ENCODE results near the gene ANO10. TPM values are rescaled to one million over a fixed set of nuclear protein-coding genes. Genes with fewer than 3 reads are reported as not detected.

The ANO10 gene
- total and polyA plus RNA-seq, 2 donors (not counting 1 experiment from before 2014, with no cell fraction given), result 1.9 to 10.6 TPM

DNA sequence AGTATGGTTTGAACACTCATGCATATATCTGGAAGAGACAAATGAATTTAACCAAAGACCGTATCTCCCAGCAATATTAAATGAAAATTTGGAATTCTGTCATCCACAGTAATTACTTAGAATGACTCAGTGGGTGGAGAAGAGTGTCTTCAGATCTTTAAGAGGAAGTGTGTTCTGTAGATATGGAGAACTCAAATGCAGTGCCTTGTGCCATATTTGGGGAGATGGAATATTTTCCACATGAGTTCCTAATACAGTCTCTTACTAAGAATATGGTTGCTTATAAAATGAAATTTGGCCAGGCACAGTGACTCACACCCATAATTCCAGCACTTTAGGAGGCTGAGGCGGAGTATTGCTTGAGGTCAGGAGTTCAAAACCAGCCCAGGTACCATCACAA lies 40.5 kb downstream of the ANO10 start:
- no peak for TF ChIP-seq EZH2 (IDR thresholded peaks at IDR 0.05; ENCODE audit: borderline replicate concordance, insufficient read depth, low read depth, low read length, poor library complexity, severe bottlenecking)
- TF ChIP-seq, protein P1, sequence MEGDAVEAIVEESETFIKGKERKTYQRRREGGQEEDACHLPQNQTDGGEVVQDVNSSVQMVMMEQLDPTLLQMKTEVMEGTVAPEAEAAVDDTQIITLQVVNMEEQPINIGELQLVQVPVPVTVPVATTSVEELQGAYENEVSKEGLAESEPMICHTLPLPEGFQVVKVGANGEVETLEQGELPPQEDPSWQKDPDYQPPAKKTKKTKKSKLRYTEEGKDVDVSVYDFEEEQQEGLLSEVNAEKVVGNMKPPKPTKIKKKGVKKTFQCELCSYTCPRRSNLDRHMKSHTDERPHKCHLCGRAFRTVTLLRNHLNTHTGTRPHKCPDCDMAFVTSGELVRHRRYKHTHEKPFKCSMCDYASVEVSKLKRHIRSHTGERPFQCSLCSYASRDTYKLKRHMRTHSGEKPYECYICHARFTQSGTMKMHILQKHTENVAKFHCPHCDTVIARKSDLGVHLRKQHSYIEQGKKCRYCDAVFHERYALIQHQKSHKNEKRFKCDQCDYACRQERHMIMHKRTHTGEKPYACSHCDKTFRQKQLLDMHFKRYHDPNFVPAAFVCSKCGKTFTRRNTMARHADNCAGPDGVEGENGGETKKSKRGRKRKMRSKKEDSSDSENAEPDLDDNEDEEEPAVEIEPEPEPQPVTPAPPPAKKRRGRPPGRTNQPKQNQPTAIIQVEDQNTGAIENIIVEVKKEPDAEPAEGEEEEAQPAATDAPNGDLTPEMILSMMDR (IDR thresholded peaks at IDR 0.05), result no peak
- ChIA-PET POLR2A (no interaction called here), CTCF (no interaction called here)
- no peak overlapping the region for H3K4me3 ChIP-seq (ENCODE audit: control extremely low read depth in 1 of 5, extremely low read depth in 1 of 5, insufficient read depth in 1 of 5, low read depth in 2 of 5, low read length in 4 of 5)
- H3K4me3 Mint-ChIP-seq, result no peak overlapping the region
- H3K27me3 Mint-ChIP-seq, result no peaks in the 10 kb centered on the region
- no peak overlapping the region for H3K27ac Mint-ChIP-seq
- no peak for DNase-seq
- no peaks in the 10 kb centered on the region for H3K9me3 Mint-ChIP-seq (ENCODE audit: insufficient read depth)
- intact Hi-C loops (cut with micrococcal nuclease), result no loop called here
- no peaks in the 10 kb centered on the region for H3K27me3 ChIP-seq (replicated peaks in 1 of 4; ENCODE audit: control extremely low read depth in 1 of 4, control insufficient read depth in 3 of 4, insufficient read depth in 4 of 4, low read length in 3 of 4)
- no peaks in the 10 kb centered on the region for H3K79me2 ChIP-seq (ENCODE audit: control insufficient read depth, insufficient read depth, low read length)
- H3K27ac ChIP-seq (ENCODE audit: low read length in 2 of 2), result no peak overlapping the region
- H3K9ac ChIP-seq (ENCODE audit: low read length), result no peak overlapping the region
- H3K9me3 ChIP-seq (ENCODE audit: control extremely low read depth in 1 of 3, control insufficient read depth in 2 of 3, insufficient read depth in 1 of 3, low read length in 2 of 3), result peaks cover 0 to 3% (median 0%) of the 10 kb centered on the region in 3 donors
- H3K4me1 ChIP-seq (ENCODE audit: control insufficient read depth in 2 of 2, insufficient read depth in 2 of 2, low read length in 2 of 2), result no peaks in the 10 kb centered on the region
- peaks cover 2% of the 10 kb centered on the region for H3K4me1 Mint-ChIP-seq
- no peak overlapping the region for H2AFZ ChIP-seq (ENCODE audit: insufficient read depth, low read depth, low read length, poor library complexity, severe bottlenecking)
- WGBS (ENCODE audit: insufficient coverage), result no CpG with 5 or more reads among the region's 2 CpGs
- H3K4me2 ChIP-seq (replicated peaks; ENCODE audit: low read depth, low read length, poor library complexity, severe bottlenecking), result no peak overlapping the region
- no peaks in the 10 kb centered on the region for H3K36me3 ChIP-seq (replicated peaks in 1 of 2; ENCODE audit: control extremely low read depth in 1 of 2, control insufficient read depth in 1 of 2, extremely low read depth in 1 of 2, insufficient read depth in 2 of 2, low read length in 1 of 2)
- H4K20me1 ChIP-seq (ENCODE audit: control insufficient read depth, insufficient read depth, low read length, poor library complexity, severe bottlenecking), result no peaks in the 10 kb centered on the region
- ATAC-seq (ENCODE audit: low read depth), result no peak

DNA sequence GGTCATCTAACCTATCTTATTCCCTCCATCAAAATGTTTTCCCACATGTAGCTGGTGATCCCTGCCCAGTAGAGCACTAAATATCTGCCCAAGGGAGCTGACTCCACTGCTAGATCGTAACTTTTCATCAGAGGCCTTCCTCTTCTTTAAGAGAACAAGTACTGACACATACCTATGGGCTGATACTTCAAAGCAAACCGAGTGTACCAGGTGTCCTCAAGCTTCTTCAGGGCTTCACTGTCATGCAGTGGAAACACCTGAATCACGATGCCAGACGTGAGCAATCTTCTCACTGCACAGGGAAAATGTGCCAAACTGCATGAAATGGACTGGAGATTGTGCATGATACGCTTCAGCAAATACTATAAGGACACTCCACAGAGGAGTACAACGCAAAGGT lies 41.6 kb downstream of the ANO10 start:
- H3K4me1 Mint-ChIP-seq, result peaks cover 2% of the 10 kb centered on the region
- no peak overlapping the region for H3K4me3 Mint-ChIP-seq
- H3K9me3 Mint-ChIP-seq (ENCODE audit: insufficient read depth), result no peaks in the 10 kb centered on the region
- TF ChIP-seq, protein P1 (IDR thresholded peaks at IDR 0.05), result no peak
- no peak for TF ChIP-seq EZH2 (IDR thresholded peaks at IDR 0.05; ENCODE audit: borderline replicate concordance, insufficient read depth, low read depth, low read length, poor library complexity, severe bottlenecking)
- no peaks in the 10 kb centered on the region for H3K27me3 Mint-ChIP-seq
- Histone ChIP-seq H3K79me2 (ENCODE audit: control insufficient read depth, insufficient read depth, low read length) (no peaks in the 10 kb centered on the region), H3K27me3 (replicated peaks in 1 of 4; ENCODE audit: control extremely low read depth in 1 of 4, control insufficient read depth in 3 of 4, insufficient read depth in 4 of 4, low read length in 3 of 4) (no peaks in the 10 kb centered on the region), H3K9me3 (ENCODE audit: control extremely low read depth in 1 of 3, control insufficient read depth in 2 of 3, insufficient read depth in 1 of 3, low read length in 2 of 3) (peaks cover 0 to 3% (median 0%) of the 10 kb centered on the region in 3 donors), H3K4me2 (replicated peaks; ENCODE audit: low read depth, low read length, poor library complexity, severe bottlenecking) (no peak overlapping the region), H3K36me3 (replicated peaks in 1 of 2; ENCODE audit: control extremely low read depth in 1 of 2, control insufficient read depth in 1 of 2, extremely low read depth in 1 of 2, insufficient read depth in 2 of 2, low read length in 1 of 2) (no peaks in the 10 kb centered on the region), H2AFZ (ENCODE audit: insufficient read depth, low read depth, low read length, poor library complexity, severe bottlenecking) (no peak overlapping the region), H3K9ac (ENCODE audit: low read length) (no peak overlapping the region), H3K4me1 (ENCODE audit: control insufficient read depth in 2 of 2, insufficient read depth in 2 of 2, low read length in 2 of 2) (no peaks in the 10 kb centered on the region), H3K4me3 (ENCODE audit: control extremely low read depth in 1 of 5, extremely low read depth in 1 of 5, insufficient read depth in 1 of 5, low read depth in 2 of 5, low read length in 4 of 5) (no peak overlapping the region), H3K27ac (ENCODE audit: low read length in 2 of 2) (no peak overlapping the region), H4K20me1 (ENCODE audit: control insufficient read depth, insufficient read depth, low read length, poor library complexity, severe bottlenecking) (no peaks in the 10 kb centered on the region)
- intact Hi-C loops (cut with micrococcal nuclease), result no loop called here
- ATAC-seq (ENCODE audit: low read depth) (no peak), DNase-seq (no peak)
- ChIA-PET POLR2A (no interaction called here), CTCF (interaction anchor here (0.6 kb wide), 1 partner anchor 1927 kb away, joined by 3 read pairs; no protein-coding TSS in a partner anchor)
- no peak overlapping the region for H3K27ac Mint-ChIP-seq
- 95% methylated on average over 4 of the region's 6 CpGs for WGBS (ENCODE audit: insufficient coverage)

Measured in B cell (primary cell).